K562 treated with DMSO at 1 percent for 4 hours (cell line): Measurements from ENCODE around the gene TRIM13. TPM values are rescaled to one million over a fixed set of nuclear protein-coding genes. Genes with fewer than 3 reads are reported as not detected.

Experiments
- total RNA-seq: library from RNA; unstranded; fragments of 300-600 nt; gene quantifications from 2 replicates; pipeline ENCODE4 v1.2.3, GENCODE V29; 2022; ENCODE audit not compliant: insufficient read depth

TRIM13 gene
- total RNA-seq, result 9.3 and 12.5 TPM in 2 replicates

GRCh38 chr13:49996951-49997895 lies at the start of gene TRIM13:
Gene TRIM13, plus strand, starts transcription at chr13:49997042. Its CDS starts 14,899 bp downstream, at chr13:50011941.

GRCh38 chr13:50015258-50015657 lies 18.4 kb downstream of the TRIM13 start, which contains the start of gene KCNRG:
Gene KCNRG, plus strand, starts transcription at chr13:50015444. Its CDS starts 50 bp downstream, at chr13:50015494.

Other genes with a start within 250 kb of the TRIM13 start
- gene KPNA3, start 204.4 kb upstream of the TRIM13 start, total RNA-seq, result 7.9 and 11.2 TPM in 2 replicates
- 2.8 and 3.3 TPM in 2 replicates for gene SPRYD7, start 60.7 kb upstream of the TRIM13 start, total RNA-seq
- gene KCNRG, start 18.4 kb downstream of the TRIM13 start, total RNA-seq, result 0.79 TPM in 1 of 2 replicates, not detected in the other